Gastrocnemius medialis (tissue), 4 donors: ENCODE measurements around the gene VPS54. TPM values are rescaled to one million over a fixed set of nuclear protein-coding genes. Genes with fewer than 3 reads are reported as not detected.

Experiments used
- ATAC-seq, 2 donors: fragments of 150-250 bp; one replicate each; pipeline ENCODE4 v1.9.1; 2016
- DNase-seq, 2 donors: peaks; one replicate each; pipeline ENCODE4 v3.0.0-alpha.2; 2019
- H3K27ac ChIP-seq, 4 donors: fragments of 200-600 bp; sonication (generic); 1 replicate in 1 of 4; 2 replicates in 3 of 4; pipeline ENCODE4 v1.5.1; 2016 to 2018; ENCODE audit warnings: mild to moderate bottlenecking in 2 of 4, moderate library complexity in 1 of 4
- H3K27me3 ChIP-seq, 3 donors: fragments of 200-600 bp; sonication (generic) in 2 of 3; 1 replicate in 1 of 3; 2 replicates in 2 of 3; pipeline versions ENCODE4 v1.5.1 to v1.6.0; 2016 to 2019; ENCODE audit warnings: mild to moderate bottlenecking in 1 of 3, moderate library complexity in 1 of 3
- H3K36me3 ChIP-seq, 2 donors: fragments of 200-600 bp; sonication (generic) in 1 of 2; one replicate each; pipeline ENCODE4 v1.5.1; 2017 to 2018
- H3K4me1 ChIP-seq, 2 donors: fragments of 200-600 bp; sonication (generic) in 1 of 2; one replicate each; pipeline ENCODE4 v1.5.1; 2016 to 2017; ENCODE audit warnings: mild to moderate bottlenecking in 2 of 2
- H3K4me3 ChIP-seq, 4 donors: fragments of 200-600 bp; sonication (generic) in 3 of 4; 1 replicate in 1 of 4; 2 replicates in 3 of 4; pipeline ENCODE4 v1.5.1; 2016 to 2019; ENCODE audit warnings: mild to moderate bottlenecking in 2 of 4
- H3K9me3 ChIP-seq, 3 donors: fragments of 200-600 bp; sonication (generic) in 2 of 3; 1 replicate in 1 of 3; 2 replicates in 2 of 3; pipeline ENCODE4 v1.5.1; 2016 to 2019
- POLR2A ChIP-seq, 2 donors: fragments of 450-650 bp; IDR thresholded peaks; one replicate each; pipeline ENCODE4 v1.6.1; 2017; ENCODE audit warnings: antibody characterized with exemption in 2 of 2, mild to moderate bottlenecking in 2 of 2, moderate library complexity in 2 of 2
- in situ Hi-C, 4 donors: fragments of 200-750 bp; cut with MboI; loops; one replicate each; pipeline versions ENCODE4 v1.15.0 to v1.8.0; 2017; ENCODE audit warnings: low sequenced_read_pairs in 4 of 4
- intact Hi-C: fragments of 100-400 bp; cut with DNase I; formaldehyde crosslinking; loops from one replicate; pipeline ENCODE4 v1.15.1; 2023; ENCODE audit warnings: low total_unique reads
- total RNA-seq, 4 donors: library from RNA; depleted of rRNA; stranded (reverse); fragments of >200 nt; gene quantifications; one replicate each; pipeline versions ENCODE4 v1.1.0 to v1.2.3, GENCODE V29; 2016
- TF ChIP-seq, protein P1 (sequence below), 5 experiments: fragments of 450-650 bp in 3 of 5; fragments of 200-600 bp in 2 of 5; sonication (generic) in 2 of 5; IDR thresholded peaks in 4 of 5; conservative IDR thresholded peaks in 1 of 5; 1 replicate in 4 of 5; 2 replicates in 1 of 5; pipeline ENCODE4 v1.5.1; 2016 to 2019; ENCODE audit warnings: antibody characterized with exemption in 5 of 5, mild to moderate bottlenecking in 3 of 5, moderate library complexity in 3 of 5

VPS54 gene
- total RNA-seq, 4 donors from 2014 or later: 7.9 to 12.4 (median 9.8) TPM

DNA sequence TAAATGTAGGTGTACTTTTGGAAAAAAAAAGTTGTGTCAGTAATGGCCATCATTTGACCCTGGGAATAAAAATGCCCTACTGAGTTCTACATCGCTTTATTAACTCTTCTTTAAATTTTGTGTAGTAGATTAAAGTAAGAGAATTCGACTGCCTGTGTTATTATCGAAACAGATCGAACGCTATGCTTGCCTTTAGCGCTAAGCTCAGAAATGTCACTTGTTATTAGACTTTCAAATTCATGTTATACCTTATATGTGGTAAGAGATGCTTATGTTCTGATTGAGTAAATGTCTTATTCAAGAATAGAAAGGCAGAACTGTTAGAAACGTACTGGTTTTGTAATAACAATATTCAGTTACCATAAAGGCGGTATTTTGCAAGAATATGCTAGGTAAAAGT, 176.1 kb downstream of the VPS54 start:
- peak overlapping the region; percentile 94 to 99 (median 98) for H3K27ac ChIP-seq
- no peaks in the 10 kb centered on the region for H3K36me3 ChIP-seq
- peak overlapping the region; percentile 75 to 95 (median 92) for H3K4me3 ChIP-seq
- H3K27me3 ChIP-seq: no peaks in the 10 kb centered on the region
- no peak for DNase-seq
- in situ Hi-C loops: no loop called here
- H3K4me1 ChIP-seq: peaks cover 49 to 53% of the 10 kb centered on the region in 2 donors
- TF ChIP-seq, protein P1, sequence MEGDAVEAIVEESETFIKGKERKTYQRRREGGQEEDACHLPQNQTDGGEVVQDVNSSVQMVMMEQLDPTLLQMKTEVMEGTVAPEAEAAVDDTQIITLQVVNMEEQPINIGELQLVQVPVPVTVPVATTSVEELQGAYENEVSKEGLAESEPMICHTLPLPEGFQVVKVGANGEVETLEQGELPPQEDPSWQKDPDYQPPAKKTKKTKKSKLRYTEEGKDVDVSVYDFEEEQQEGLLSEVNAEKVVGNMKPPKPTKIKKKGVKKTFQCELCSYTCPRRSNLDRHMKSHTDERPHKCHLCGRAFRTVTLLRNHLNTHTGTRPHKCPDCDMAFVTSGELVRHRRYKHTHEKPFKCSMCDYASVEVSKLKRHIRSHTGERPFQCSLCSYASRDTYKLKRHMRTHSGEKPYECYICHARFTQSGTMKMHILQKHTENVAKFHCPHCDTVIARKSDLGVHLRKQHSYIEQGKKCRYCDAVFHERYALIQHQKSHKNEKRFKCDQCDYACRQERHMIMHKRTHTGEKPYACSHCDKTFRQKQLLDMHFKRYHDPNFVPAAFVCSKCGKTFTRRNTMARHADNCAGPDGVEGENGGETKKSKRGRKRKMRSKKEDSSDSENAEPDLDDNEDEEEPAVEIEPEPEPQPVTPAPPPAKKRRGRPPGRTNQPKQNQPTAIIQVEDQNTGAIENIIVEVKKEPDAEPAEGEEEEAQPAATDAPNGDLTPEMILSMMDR (IDR thresholded peaks at IDR 0.05 in 4 of 5, conservative IDR thresholded peaks at IDR 0.05 in 1 of 5): no peak
- no peak for TF ChIP-seq POLR2A (IDR thresholded peaks at IDR 0.05)
- no peaks in the 10 kb centered on the region for H3K9me3 ChIP-seq
- no peak for ATAC-seq
- intact Hi-C loops: loop anchor here (2.0 to 10.0 kb wide), 6 partner anchors 131 to 1212 kb away; partner anchors contain the start of genes CEP68, MDH1, PELI1 and VPS54

DNA sequence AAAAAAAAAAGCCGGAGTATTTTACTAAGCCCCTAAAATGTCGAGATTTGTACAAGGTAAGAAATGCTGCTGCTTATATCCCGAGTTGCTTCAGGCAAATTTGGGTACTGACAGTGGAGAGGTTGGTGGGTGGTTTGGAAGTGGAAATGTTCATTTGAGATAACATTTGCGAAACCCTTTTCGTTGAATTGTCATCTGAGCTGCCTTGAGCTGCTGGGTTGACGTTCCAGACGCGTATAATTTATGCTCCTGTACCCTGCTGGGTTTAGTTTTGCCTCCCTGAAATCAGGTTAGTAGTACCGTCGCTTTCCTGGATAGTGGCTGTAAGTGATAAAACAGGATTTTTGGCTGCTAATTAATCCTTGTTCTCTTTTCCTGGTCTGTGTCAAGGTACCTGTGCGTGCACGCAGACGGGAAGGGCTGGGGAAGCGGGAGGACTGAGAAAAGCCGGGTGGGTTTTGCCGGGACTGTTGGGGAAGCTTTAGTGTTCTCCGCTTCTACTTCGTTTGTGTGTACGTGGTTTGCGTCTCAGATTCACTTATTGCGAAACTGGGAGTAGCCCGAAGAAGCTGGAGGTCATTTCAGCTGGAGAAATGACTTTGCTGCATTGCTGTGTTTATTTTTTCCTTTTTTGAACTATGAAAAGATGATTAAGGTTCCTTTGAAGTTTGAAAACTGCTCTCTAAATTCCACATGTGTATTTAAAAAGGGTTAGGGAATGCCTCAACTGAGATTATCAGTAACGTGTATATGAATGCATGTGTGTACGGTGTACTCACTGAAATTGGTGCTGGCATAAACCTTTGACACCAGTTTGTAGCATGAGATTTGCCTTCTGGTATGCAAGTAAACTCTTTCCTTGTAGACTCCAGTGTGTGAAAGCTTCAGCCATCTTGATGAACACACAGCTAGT, 176.8 kb downstream of the VPS54 start:
- peak overlapping the region; percentile 94 to 99 (median 98) for H3K27ac ChIP-seq
- DNase-seq (peak; percentile 76 to 80), ATAC-seq (peak; percentile 50 to 66)
- no peaks in the 10 kb centered on the region for H3K9me3 ChIP-seq
- H3K36me3 ChIP-seq: no peaks in the 10 kb centered on the region
- peak; percentile 62 to 72 for TF ChIP-seq POLR2A (IDR thresholded peaks at IDR 0.05)
- TF ChIP-seq, protein P1 (IDR thresholded peaks at IDR 0.05 in 4 of 5, conservative IDR thresholded peaks at IDR 0.05 in 1 of 5): peak in 1 of 5 experiments; percentile 13
- in situ Hi-C loops: no loop called here
- H3K4me3 ChIP-seq: peak overlapping the region; percentile 75 to 95 (median 92)
- H3K4me1 ChIP-seq: peaks cover 51 to 55% of the 10 kb centered on the region in 2 donors
- H3K27me3 ChIP-seq: no peaks in the 10 kb centered on the region
- intact Hi-C loops: loop anchor here (1.0 to 10.0 kb wide), 8 partner anchors 46 to 1212 kb away; partner anchors contain the start of genes CEP68, MDH1, PELI1 and VPS54

Other genes with a start within 250 kb of the VPS54 start
- 100 to 1,000 TPM; 398 to 784 (median 580) TPM for gene UGP2, start 177.5 kb downstream of the VPS54 start, total RNA-seq
- gene PELI1, start 125.0 kb upstream of the VPS54 start, total RNA-seq: 1 to 10 TPM; 3.7 to 7.5 (median 5.9) TPM